Fibroblast of skin of right biceps (primary cell): ENCODE measurements around the gene ZBP1.

Source experiments
- DNase-seq: peaks from one replicate; pipeline ENCODE4 v3.0.0-alpha.2; 2013

ZBP1 gene

DNA sequence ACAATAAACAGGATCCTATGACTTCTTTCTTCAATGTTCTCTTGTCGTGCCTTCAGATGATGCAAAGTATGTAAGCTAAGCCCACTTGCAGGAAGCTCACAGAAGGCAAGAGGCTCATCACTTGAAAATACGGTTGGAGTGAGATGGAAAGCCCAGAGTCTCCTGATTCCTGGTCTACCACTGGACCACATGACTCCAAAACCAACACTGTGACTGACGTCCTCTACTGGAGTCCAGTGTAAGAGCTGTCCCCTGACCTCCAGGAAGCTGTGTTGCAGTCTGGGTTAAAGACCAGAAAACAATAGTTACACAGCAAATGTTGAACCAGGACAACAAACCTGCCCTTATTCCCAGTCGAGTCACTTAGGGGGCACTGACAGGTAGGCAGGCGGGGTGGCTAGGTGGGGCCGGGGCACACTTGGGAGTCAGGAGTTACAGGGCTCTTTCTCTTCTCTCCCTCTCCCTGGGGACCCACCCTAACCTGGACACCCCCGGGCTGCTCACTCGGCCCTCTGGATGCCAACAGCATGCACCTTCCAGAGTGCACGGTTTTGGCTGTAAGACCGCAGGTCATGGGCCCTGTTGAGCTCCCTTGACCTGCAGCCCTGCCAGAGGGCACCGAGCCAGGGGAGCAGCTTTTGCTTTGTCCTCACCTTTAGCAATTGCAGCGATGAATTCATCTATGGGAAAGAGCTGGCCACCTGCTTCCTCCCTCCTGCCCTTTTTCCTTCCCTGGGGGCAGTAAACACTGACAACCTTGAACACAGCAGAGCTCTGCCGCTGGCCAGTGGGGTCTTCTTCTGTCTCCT, 51.9 kb downstream of the ZBP1 start:
- DNase-seq: no peak

DNA sequence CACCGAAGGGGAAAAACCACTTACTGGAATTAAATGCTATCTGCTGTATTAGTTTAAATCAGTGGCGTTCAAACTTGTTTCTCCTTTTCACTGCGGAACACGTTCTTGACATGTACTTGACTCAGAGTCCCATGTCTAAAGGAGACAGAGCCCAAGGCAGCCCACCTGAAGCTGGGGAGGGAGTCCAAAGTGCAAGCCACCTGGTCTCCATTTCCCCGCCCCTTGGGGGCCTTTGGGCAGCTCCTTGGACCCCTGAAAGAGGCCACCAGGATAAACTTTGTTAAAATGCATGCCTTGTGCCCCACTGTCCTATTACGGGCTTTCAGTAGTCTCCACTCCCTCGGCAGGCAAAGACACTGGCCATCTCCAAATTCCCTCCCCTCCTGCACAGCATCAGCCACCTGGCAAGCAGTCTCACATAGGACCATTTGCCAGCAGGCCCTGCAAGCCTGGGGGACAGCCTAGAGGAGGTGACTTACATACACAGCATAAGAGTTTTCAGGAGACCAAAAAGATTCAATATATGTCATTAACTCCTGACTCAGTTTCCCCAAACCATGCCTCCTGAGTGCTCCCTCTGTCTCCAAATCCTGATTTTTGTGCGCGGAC, 52.7 kb downstream of the ZBP1 start:
- no peak for DNase-seq

DNA sequence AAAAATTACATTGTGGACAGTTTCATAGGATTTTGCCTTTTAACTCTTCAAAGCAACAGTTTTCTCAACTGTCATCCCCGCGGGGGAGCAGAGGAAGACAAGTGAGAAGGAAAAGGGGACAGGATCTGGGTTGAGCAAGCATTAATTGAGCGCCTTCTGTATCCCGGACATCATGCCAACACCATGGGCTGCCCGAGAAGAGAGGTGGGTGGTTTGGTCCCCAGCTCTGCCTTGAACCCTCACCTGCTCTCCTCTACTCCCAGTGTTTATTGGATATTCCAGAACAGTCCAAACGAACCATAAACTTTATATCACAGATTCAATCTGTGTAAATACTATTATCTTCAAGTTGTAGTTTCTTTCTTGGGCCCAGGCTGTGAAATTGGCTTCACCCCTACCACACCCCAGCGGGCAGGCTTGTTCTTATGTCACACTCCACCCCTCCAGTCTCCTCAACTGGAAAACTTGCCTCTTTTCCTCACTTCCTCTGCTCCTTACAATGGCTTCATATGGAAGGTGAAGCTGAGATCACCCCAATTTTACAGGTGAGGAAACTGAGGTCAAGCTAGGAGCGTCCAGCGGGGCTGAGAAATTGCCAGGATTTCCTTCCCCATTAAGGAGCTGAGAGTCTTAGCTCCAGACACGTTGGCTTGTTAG, 53.3 kb downstream of the ZBP1 start:
- DNase-seq: no peak

- DNase-seq: no peak
Measured at GRCh38 chr20:57566399-57566798, 53.8 kb downstream of the ZBP1 start.

- no peak for DNase-seq
Measured at GRCh38 chr20:57564951-57565642, 55.1 kb downstream of the ZBP1 start.

DNA sequence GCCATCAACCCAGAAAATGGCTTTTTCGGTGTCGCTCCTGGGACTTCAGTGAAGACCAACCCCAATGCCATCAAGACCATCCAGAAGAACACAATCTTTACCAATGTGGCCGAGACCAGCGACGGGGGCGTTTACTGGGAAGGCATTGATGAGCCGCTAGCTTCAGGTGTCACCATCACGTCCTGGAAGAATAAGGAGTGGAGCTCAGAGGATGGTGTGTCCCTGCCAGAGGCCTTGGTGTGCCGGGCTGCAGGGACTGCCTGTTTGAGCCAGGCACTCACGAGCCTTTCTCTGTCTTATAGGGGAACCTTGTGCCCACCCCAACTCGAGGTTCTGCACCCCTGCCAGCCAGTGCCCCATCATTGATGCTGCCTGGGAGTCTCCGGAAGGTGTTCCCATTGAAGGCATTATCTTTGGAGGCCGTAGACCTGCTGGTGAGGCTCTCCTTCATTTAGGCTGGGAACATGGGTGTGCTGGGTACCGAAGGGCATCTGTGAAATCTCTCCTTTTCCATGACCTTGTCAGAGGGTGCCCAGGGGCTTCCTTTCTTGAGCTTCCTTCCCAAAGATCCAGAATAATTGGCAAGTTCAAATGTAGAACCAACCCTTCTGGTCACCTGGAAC, 55.9 kb downstream of the ZBP1 start:
- DNase-seq: no peak

DNA sequence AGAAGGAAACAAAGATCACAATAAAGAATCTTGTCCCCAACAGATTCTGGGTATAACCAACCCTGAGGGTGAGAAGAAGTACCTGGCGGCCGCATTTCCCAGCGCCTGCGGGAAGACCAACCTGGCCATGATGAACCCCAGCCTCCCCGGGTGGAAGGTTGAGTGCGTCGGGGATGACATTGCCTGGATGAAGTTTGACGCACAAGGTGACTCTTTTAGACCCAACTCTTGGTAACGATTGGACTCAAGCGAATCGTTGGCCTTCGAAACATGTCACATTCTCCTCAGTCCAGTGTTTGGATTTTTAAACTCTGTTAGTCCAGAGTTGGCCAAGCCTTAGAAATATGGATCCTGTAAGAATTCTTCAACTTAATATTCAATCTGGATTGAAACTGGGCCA, 56.7 kb downstream of the ZBP1 start:
- no peak for DNase-seq

GRCh38 chr20:57562541-57563465, 57.4 kb downstream of the ZBP1 start:
- DNase-seq: no peak

GRCh38 chr20:57561356-57562279, 58.6 kb downstream of the ZBP1 start:
- no peak for DNase-seq

DNA sequence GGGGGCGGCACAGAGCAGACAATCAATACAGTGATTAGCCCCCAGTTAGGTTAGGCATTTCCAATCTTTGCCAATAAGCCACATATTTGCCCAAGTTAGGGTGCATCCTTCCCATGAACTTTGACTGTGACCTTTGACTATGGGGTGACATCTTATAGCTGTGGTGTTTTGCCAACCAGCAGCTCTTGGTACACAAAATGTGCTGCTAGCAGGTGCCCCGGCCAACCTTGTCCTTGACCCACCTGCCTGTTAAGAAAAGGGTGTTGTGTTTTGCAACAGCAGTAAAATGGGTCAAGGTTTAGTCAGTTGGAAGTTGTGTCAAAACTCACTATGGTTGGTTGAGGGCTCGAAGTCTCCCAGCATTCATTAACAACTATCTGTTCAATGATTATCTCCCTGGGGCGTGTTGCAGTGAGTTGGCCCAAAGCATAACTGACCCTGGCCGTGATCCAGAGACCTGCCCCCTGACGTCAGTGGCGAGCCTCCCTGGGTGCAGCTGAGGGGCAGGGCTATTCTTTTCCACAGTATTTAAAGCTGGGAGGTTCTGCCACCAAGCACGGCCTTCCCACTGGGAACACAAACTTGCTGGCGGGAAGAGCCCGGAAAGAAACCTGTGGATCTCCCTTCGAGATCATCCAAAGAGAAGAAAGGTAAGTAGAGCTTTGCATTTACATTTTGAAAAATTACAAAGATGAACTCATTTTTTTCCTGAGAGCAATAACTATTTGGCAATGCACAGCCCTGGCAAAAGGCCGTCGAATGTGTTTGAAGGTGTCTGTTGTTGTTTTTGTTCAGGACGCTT, 59.5 kb downstream of the ZBP1 start, which contains the start of gene PCK1:
TSS of gene PCK1 (plus strand) at position 557 of the 802 bp plus-strand sequence. CDS start 302 bp downstream, outside the sequence.
- no peak for DNase-seq

DNA sequence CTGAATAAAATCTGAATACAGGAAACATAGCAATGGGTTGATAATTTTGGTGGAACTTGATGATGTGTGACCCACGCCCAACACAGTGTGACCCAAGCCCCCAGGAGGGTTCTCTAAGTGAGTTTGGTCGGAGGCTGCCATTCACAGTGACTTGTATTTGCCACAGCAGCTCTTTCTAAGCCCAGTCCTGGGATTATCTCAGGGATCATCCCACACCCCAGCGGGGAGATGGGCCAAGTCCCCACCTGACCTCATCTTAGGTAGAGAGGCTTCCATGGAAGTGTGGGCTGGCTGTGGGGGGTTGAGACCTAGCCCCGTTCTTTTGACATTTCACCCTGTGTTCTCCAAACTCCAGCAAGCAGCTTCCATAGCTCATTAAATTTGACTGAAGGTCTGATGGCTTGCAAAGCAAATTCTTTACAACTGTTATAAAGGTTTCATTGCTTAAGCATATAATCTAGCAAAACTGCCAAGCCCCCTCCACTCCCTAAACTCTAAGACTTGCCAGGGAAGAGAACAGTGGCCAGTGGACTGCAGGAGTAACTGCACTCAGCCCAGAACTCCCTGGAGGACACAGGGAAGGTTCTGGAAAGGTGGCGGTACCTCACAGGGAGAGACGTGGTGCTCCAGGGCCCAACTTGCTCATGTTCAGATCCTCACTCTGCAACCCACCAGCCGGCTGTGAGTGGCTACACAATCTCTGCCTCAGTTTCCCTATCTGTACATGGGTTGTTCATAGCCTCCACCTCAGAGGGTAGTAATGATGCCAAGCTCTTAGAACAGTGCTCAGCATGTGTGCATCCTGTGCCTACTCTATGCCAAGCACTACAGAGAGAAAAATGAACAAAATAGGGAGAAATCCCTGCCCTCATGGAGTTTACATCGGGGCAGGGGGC, 60.3 kb downstream of the ZBP1 start:
- DNase-seq: no peak

- no peak for DNase-seq
Measured at GRCh38 chr20:57559289-57559634, 61.0 kb downstream of the ZBP1 start.

GRCh38 chr20:57558614-57559288, 61.5 kb downstream of the ZBP1 start:
- DNase-seq: no peak

DNA sequence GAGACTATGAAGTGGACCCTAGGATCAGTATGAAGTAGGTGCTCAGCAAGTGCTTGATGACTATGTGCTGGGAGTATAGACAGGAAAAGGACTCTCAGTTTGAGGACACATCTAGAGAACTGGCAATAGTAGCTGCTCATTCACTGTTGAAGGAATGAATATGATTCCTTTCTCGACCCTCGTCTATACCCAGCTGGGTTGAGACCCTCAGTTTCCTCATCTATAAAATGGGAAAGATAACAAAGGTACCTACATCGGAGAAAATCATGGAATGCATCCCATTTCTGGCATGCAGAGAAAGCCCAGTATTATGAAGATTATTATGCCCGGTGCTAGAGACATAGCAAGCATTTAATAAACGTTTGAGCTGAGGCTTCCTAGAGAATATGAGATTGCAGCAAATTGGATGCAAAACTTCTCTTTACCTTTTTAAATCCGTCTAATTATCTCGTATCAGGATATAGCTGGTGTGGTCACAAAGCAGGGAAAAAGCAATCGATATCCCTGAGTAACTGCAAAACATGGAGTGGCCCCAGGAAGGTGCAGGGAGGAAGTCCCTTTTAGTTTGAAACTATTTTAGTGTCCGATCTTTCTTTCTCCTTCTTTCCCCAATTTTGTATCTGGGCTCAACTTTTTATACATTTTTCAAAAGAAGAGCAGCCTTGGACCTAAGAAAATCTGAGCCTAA, 62.2 kb downstream of the ZBP1 start:
- no peak for DNase-seq

- DNase-seq: no peak
Measured at GRCh38 chr20:57556980-57557274, 63.3 kb downstream of the ZBP1 start.

- no peak for DNase-seq
Measured at GRCh38 chr20:57555457-57556184, 64.6 kb downstream of the ZBP1 start.
